Endothelial cell of umbilical vein (primary cell): ENCODE results near the gene CIDEA. TPM values are rescaled to one million over a fixed set of nuclear protein-coding genes. Genes with fewer than 3 reads are reported as not detected.

Experiments
- BruUV-seq: library from RNA; stranded (reverse); fragments of 400-500 nt; replicated peaks from 2 replicates; lab custom pipeline; 2021; lab: Mats Ljungman, UMichigan
- CTCF ChIA-PET: fragments of 300-600, 350-600 bp; sonication (Branson Sonifier 250); formaldehyde crosslinking; loops from one replicate; lab custom pipeline; 2021; ENCODE audit warnings: antibody characterized with exemption, inconsistent platforms; lab: Charles Lee
- POLR2A ChIA-PET: fragments of 300-600, 350-600 bp; sonication (Branson Sonifier 250); formaldehyde crosslinking; loops from one replicate; lab custom pipeline; 2021; ENCODE audit warnings: antibody characterized with exemption, inconsistent platforms; lab: Charles Lee
- DNase-seq: peaks from one replicate; pipeline ENCODE4 v3.0.0-alpha.2; 2011; ENCODE audit warnings: low read depth, low spot score
- FAIRE-seq: peaks from 2 replicates; lab custom pipeline; 2011; peaks lifted over from hg19 to GRCh38; lab: Jason Lieb, UNC
- H2AFZ ChIP-seq: 2 replicates; pipeline ENCODE4 v1.6.0; 2012; ENCODE audit warnings: low read depth, low read length, control low read depth, inconsistent platforms
- H3K27ac ChIP-seq: 2 replicates; pipeline ENCODE4 v1.5.1; 2011; ENCODE audit warnings: low read depth, mild to moderate bottlenecking, control low read depth, low read length, moderate library complexity; ENCODE audit not compliant: insufficient read depth
- H3K27me3 ChIP-seq, 2 experiments: 2 replicates each; pipeline versions ENCODE4 v1.6.0 to v1.6.1; 2011; ENCODE audit warnings: low read length in 2 of 2, mixed read lengths in 1 of 2; ENCODE audit not compliant: control insufficient read depth in 2 of 2, insufficient read depth in 2 of 2
- H3K36me3 ChIP-seq, 2 experiments: 2 replicates in 1 of 2; 3 replicates in 1 of 2; pipeline ENCODE4 v1.5.1; 2011; ENCODE audit warnings: low read length in 2 of 2, mild to moderate bottlenecking in 1 of 2, moderate library complexity in 1 of 2; ENCODE audit not compliant: control insufficient read depth in 2 of 2, insufficient read depth in 2 of 2; ENCODE audit errors: extremely low read depth in 1 of 2
- H3K4me1 ChIP-seq: 3 replicates; pipeline ENCODE4 v1.5.1; 2011; ENCODE audit warnings: mild to moderate bottlenecking, low read length; ENCODE audit not compliant: control insufficient read depth, insufficient read depth; ENCODE audit errors: extremely low read depth
- H3K4me2 ChIP-seq: 2 replicates; pipeline ENCODE4 v1.6.1; 2011; ENCODE audit warnings: low read length, control low read depth, mixed read lengths; ENCODE audit not compliant: insufficient read depth
- H3K4me3 ChIP-seq, 3 experiments: fragments of 200-600 bp in 1 of 3; sonication (generic), shearing (Covaris generic) in 1 of 3; replicated peaks in 1 of 3; 2 replicates each; pipeline ENCODE4 v1.5.1; 2011 to 2016; ENCODE audit warnings: control low read depth in 3 of 3, low read length in 3 of 3, mild to moderate bottlenecking in 2 of 3, inconsistent platforms in 1 of 3, low read depth in 1 of 3, moderate library complexity in 1 of 3; ENCODE audit not compliant: insufficient read depth in 1 of 3
- H3K79me2 ChIP-seq: 2 replicates; pipeline ENCODE4 v1.6.0; 2012; ENCODE audit warnings: low read length, inconsistent platforms; ENCODE audit not compliant: control insufficient read depth, insufficient read depth
- H3K9ac ChIP-seq: replicated peaks from 2 replicates; pipeline ENCODE3; 2011; ENCODE audit warnings: low read length, control low read depth; ENCODE audit not compliant: insufficient read depth; ENCODE audit errors: extremely low read depth
- H3K9me1 ChIP-seq: replicated peaks from 3 replicates; pipeline ENCODE4 v1.6.0; 2011; ENCODE audit warnings: mild to moderate bottlenecking, low read length; ENCODE audit not compliant: control insufficient read depth, insufficient read depth; ENCODE audit errors: extremely low read depth
- H3K9me3 ChIP-seq: replicated peaks from 2 replicates; pipeline ENCODE4 v1.5.1; 2012; ENCODE audit warnings: low read length, inconsistent platforms; ENCODE audit not compliant: control insufficient read depth, insufficient read depth
- H4K20me1 ChIP-seq: replicated peaks from 2 replicates; pipeline ENCODE3; 2011; ENCODE audit warnings: mild to moderate bottlenecking, low read length; ENCODE audit not compliant: control insufficient read depth, insufficient read depth; ENCODE audit errors: extremely low read depth
- CTCF ChIP-seq, 2 donors: IDR thresholded peaks; 1 replicate in 1 of 2; 2 replicates in 1 of 2; pipeline ENCODE4 v1.5.1; 2011; ENCODE audit warnings: low read length in 2 of 2, mild to moderate bottlenecking in 2 of 2, moderate library complexity in 2 of 2, control low read depth in 1 of 2, inconsistent platforms in 1 of 2, low read depth in 1 of 2; ENCODE audit not compliant: insufficient read depth in 1 of 2; ENCODE audit errors: extremely low read depth in 1 of 2
- EZH2 ChIP-seq: IDR thresholded peaks from 2 replicates; pipeline ENCODE4 v1.6.1; 2012; ENCODE audit warnings: borderline replicate concordance, low read depth, mild to moderate bottlenecking, moderate library complexity, low read length, inconsistent platforms; ENCODE audit not compliant: severe bottlenecking
- FOS ChIP-seq: IDR thresholded peaks from 2 replicates; pipeline ENCODE4 v1.6.1; 2011; ENCODE audit warnings: mild to moderate bottlenecking, low read length, moderate library complexity, borderline replicate concordance; ENCODE audit not compliant: insufficient read depth
- GATA2 ChIP-seq: IDR thresholded peaks from 2 replicates; pipeline ENCODE4 v1.7.0; 2011; ENCODE audit warnings: low read depth, mild to moderate bottlenecking, moderate library complexity, mixed read lengths, low read length; ENCODE audit not compliant: insufficient read length, insufficient read depth
- JUN ChIP-seq: IDR thresholded peaks from 2 replicates; pipeline ENCODE4 v1.6.1; 2011; ENCODE audit warnings: borderline replicate concordance, low read depth; ENCODE audit not compliant: insufficient read length, insufficient read depth
- MAX ChIP-seq: IDR thresholded peaks from 2 replicates; pipeline ENCODE4 v1.6.1; 2011; ENCODE audit not compliant: insufficient read depth, insufficient read length
- MYC ChIP-seq: IDR thresholded peaks from one replicate; pipeline ENCODE4 v1.6.1; 2011; ENCODE audit warnings: mild to moderate bottlenecking, low read depth, low read length
- POLR2A ChIP-seq: IDR thresholded peaks from 2 replicates; pipeline ENCODE4 v1.6.1; 2012; ENCODE audit warnings: low read depth, mild to moderate bottlenecking, control low read depth, low read length
- POLR2AphosphoS5 ChIP-seq: IDR thresholded peaks from 2 replicates; pipeline ENCODE4 v1.6.1; 2012; ENCODE audit warnings: low read depth, mild to moderate bottlenecking, control low read depth, low read length, moderate library complexity; ENCODE audit not compliant: insufficient read depth
- dilution Hi-C: fragments of 300-500 bp; cut with MboI; formaldehyde crosslinking; loops from one replicate; pipeline ENCODE4 v1.15.0; 2019; ENCODE audit warnings: low sequenced_read_pairs; ENCODE audit not compliant: extremely low pct_ligation_motif_present
- intact Hi-C: fragments of 100-400 bp; cut with micrococcal nuclease; formaldehyde crosslinking; loops from one replicate; pipeline ENCODE4 v1.10.0; 2022
- polyA plus RNA-seq, 4 experiments: library from polyadenylated mRNA; depleted of rRNA in 3 of 4; stranded (reverse) in 3 of 4; unstranded in 1 of 4; fragments of >200 nt; gene quantifications; 2 replicates each; pipeline versions ENCODE4 v1.2.1 to v1.2.3, GENCODE V29; 2011 to 2012; ENCODE audit warnings: missing spikeins in 1 of 4
- total RNA-seq: library from RNA; stranded (reverse); gene quantifications from 2 replicates; pipeline ENCODE4 v1.2.3, GENCODE V29; 2021

The CIDEA gene
- total and polyA plus RNA-seq, 2 donors (not counting 3 experiments of a cell fraction or from before 2014, with no cell fraction given) = 0.42 TPM; not detected in 1

GRCh38 chr18:12257996-12258718 lies 4.0 kb downstream of the CIDEA start:
- H3K36me3 ChIP-seq = no peaks in the 10 kb centered on the region
- BruUV-seq = no TSS peak
- dilution Hi-C loops = no loop called here
- H3K27me3 ChIP-seq = peaks cover 12 to 14% of the 10 kb centered on the region in 2 experiments
- no peak overlapping the region for H3K9ac ChIP-seq
- H3K27ac ChIP-seq = no peak overlapping the region
- H3K4me2 ChIP-seq = no peak overlapping the region
- H3K9me1 ChIP-seq = no peaks in the 10 kb centered on the region
- TF ChIP-seq MYC (no peak), FOS (no peak), CTCF (IDR thresholded peaks at IDR 0.05; ENCODE audit: extremely low read depth in 1 of 2, insufficient read depth in 1 of 2, low read depth in 1 of 2, low read length in 2 of 2) (no peak), EZH2 (no peak), JUN (no peak), GATA2 (no peak), POLR2A (no peak), MAX (no peak), POLR2AphosphoS5 (no peak)
- POLR2A ChIA-PET = no interaction called here
- H3K4me3 ChIP-seq = no peak overlapping the region
- no peaks in the 10 kb centered on the region for H3K9me3 ChIP-seq
- no peak for DNase-seq
- intact Hi-C loops = loop anchor here (2.0 kb wide), 1 partner anchor 13 kb away; no protein-coding TSS in a partner anchor
- H3K4me1 ChIP-seq = peaks cover 26% of the 10 kb centered on the region
- H4K20me1 ChIP-seq = no peaks in the 10 kb centered on the region
- no peaks in the 10 kb centered on the region for H3K79me2 ChIP-seq
- no peak overlapping the region for H2AFZ ChIP-seq
- CTCF ChIA-PET = interaction anchor here (3.9 kb wide), 1 partner anchor 14 kb away, joined by 36 read pairs; no protein-coding TSS in a partner anchor
- no peak for FAIRE-seq
